Esophagus squamous epithelium (tissue), 5 donors: ENCODE data around the gene NTNG2. TPM values are rescaled to one million over a fixed set of nuclear protein-coding genes. Genes with fewer than 3 reads are reported as not detected.

Experiments
- DNase-seq: peaks from one replicate; lab custom pipeline; 2025; lab: John Stamatoyannopoulos, UW
- H3K27ac ChIP-seq, 4 donors: fragments of 200-600 bp; sonication (generic); one replicate each; pipeline ENCODE4 v1.5.1; 2016 to 2019; ENCODE audit warnings: mild to moderate bottlenecking in 1 of 4
- H3K27me3 ChIP-seq, 4 donors: fragments of 200-600 bp; sonication (generic); 1 replicate in 3 of 4; 2 replicates in 1 of 4; pipeline versions ENCODE4 v1.5.1 to v1.6.0; 2017 to 2021; ENCODE audit warnings: antibody characterized with exemption in 1 of 4
- H3K36me3 ChIP-seq, 3 donors: fragments of 200-600 bp; sonication (generic); one replicate each; pipeline ENCODE4 v1.5.1; 2016 to 2019
- H3K4me1 ChIP-seq, 3 donors: fragments of 200-600 bp; sonication (generic); one replicate each; pipeline ENCODE4 v1.5.1; 2017 to 2019
- H3K4me3 ChIP-seq, 4 donors: fragments of 200-600 bp; sonication (generic); 1 replicate in 3 of 4; 2 replicates in 1 of 4; pipeline ENCODE4 v1.5.1; 2016 to 2019; ENCODE audit warnings: mild to moderate bottlenecking in 2 of 4, moderate library complexity in 1 of 4
- H3K9me3 ChIP-seq, 3 donors: fragments of 200-600 bp; sonication (generic); one replicate each; pipeline ENCODE4 v1.5.1; 2016 to 2019
- CTCF ChIP-seq, 6 experiments: fragments of 450-650 bp in 4 of 6; fragments of 200-600 bp in 2 of 6; sonication (generic) in 2 of 6; IDR thresholded peaks; one replicate each; pipeline ENCODE4 v1.5.1; 2016 to 2019; ENCODE audit warnings: antibody characterized with exemption in 6 of 6, mild to moderate bottlenecking in 4 of 6, moderate library complexity in 4 of 6
- POLR2A ChIP-seq, 4 donors: fragments of 450-650 bp; IDR thresholded peaks; one replicate each; pipeline ENCODE4 v1.6.1; 2017; ENCODE audit warnings: antibody characterized with exemption in 4 of 4, mild to moderate bottlenecking in 4 of 4, moderate library complexity in 3 of 4
- WGBS, 2 donors: methylation state at CpG; one replicate each; pipeline ENCODE4 v1.1.5; 2018; 5-methylcytosine and 5-hydroxymethylcytosine counted together
- intact Hi-C: fragments of 100-400 bp; cut with DNase I; formaldehyde crosslinking; loops from one replicate; pipeline ENCODE4 v1.15.0; 2022
- total RNA-seq, 4 donors: library from RNA; depleted of rRNA; stranded (reverse); fragments of >200 nt; gene quantifications; one replicate each; pipeline ENCODE4 v1.1.0, GENCODE V29; 2016
- donor health status: DM: yes; HTN: yes; CAD: no.

The NTNG2 gene
- total RNA-seq, 4 donors from 2014 or later, result 0.08 to 0.95 (median 0.29) TPM

DNA sequence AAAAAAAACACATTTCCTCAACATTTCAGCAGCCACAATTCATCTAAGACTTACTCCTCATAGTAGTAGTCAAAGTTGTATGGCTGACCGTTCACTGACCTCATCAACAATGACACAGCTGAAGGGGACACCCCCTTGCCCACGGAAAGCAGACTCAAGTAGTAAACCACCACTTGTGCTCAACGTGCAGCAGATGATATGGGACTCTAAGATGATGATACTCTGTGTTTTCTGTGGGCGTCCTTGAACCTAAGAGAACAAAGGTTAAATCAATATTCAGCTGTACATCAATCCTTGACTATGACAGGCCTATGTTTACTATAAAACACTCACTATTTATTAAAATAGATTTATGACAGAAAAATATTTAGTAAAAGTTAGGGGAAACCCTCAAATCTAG, 121.3 kb downstream of the NTNG2 start:
- H3K9me3 ChIP-seq, result no peaks in the 10 kb centered on the region
- WGBS, 2 donors, result 53 to 70% methylated on average over 4 of the region's 4 CpGs
- H3K4me3 ChIP-seq, result no peak overlapping the region
- H3K27me3 ChIP-seq, result no peaks in the 10 kb centered on the region
- no peak overlapping the region for H3K27ac ChIP-seq
- no peaks in the 10 kb centered on the region for H3K4me1 ChIP-seq
- no peak for DNase-seq
- intact Hi-C loops, result no loop called here
- TF ChIP-seq POLR2A (IDR thresholded peaks at IDR 0.05) (no peak), CTCF (IDR thresholded peaks at IDR 0.05) (no peak)
- H3K36me3 ChIP-seq, result peaks cover 14 to 100% (median 51%) of the 10 kb centered on the region in 3 donors

DNA sequence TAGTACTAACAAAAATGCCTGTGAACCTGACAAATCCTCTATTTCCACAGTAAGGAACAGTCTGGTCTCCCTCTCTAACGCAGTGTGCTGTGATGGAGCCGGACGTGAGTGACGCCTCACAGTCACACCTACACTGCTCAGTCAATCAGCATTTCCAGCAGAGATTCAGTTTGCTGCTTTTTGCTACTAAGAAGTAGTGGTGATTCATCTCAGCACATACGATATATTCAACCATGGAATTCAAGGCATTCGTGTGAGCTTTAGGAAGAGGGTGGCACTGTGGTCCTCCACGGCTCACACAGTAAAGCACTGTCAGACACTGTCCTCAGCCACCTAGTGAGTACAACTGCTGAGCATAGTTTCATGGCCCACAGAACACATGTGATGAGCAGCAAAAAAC, 122.0 kb downstream of the NTNG2 start:
- no peak for TF ChIP-seq CTCF (IDR thresholded peaks at IDR 0.05)
- no peak for DNase-seq
- intact Hi-C loops, result no loop called here
- Histone ChIP-seq H3K4me1 (no peaks in the 10 kb centered on the region), H3K27me3 (no peaks in the 10 kb centered on the region), H3K9me3 (no peaks in the 10 kb centered on the region), H3K27ac (no peak overlapping the region), H3K4me3 (no peak overlapping the region), H3K36me3 (peaks cover 14 to 100% (median 50%) of the 10 kb centered on the region in 3 donors)
- 85 to 88% methylated on average over 7 of the region's 7 CpGs for WGBS, 2 donors

GRCh38 chr9:132287256-132287760, 125.5 kb downstream of the NTNG2 start:
- no peaks in the 10 kb centered on the region for H3K9me3 ChIP-seq
- DNase-seq, result no peak
- H3K27me3 ChIP-seq, result no peaks in the 10 kb centered on the region
- H3K36me3 ChIP-seq, result peaks cover 14 to 99% (median 33%) of the 10 kb centered on the region in 3 donors
- TF ChIP-seq CTCF (IDR thresholded peaks at IDR 0.05) (no peak), POLR2A (IDR thresholded peaks at IDR 0.05) (no peak)
- no peak overlapping the region for H3K4me3 ChIP-seq
- no peaks in the 10 kb centered on the region for H3K4me1 ChIP-seq
- H3K27ac ChIP-seq, result no peak overlapping the region
- 62 to 65% methylated on average over 3 of the region's 3 CpGs for WGBS, 2 donors
- intact Hi-C loops, result no loop called here

DNA sequence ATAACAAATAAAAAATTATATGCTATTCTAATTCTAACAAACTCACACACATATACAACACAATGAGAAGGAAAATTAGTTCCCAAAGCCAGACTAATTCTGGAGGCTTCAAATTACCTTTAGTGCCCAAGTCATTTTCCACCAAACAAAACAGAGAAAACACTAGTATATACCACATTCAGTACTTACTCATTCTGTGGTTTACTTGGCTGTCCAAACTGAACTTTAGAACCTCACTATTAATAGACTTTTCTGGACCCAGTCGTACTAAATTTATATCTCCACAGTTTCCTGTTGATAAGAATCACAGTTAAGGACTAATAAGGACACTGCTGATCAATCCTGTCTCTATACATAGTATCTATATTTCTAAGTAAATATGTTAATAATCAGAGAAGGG, 126.5 kb downstream of the NTNG2 start:
- whole genome bisulfite sequencing, 2 donors, result 42 to 43% methylated on average over 1 of the region's 1 CpG
- H3K36me3 ChIP-seq, result peaks cover 14 to 99% (median 25%) of the 10 kb centered on the region in 3 donors

DNA sequence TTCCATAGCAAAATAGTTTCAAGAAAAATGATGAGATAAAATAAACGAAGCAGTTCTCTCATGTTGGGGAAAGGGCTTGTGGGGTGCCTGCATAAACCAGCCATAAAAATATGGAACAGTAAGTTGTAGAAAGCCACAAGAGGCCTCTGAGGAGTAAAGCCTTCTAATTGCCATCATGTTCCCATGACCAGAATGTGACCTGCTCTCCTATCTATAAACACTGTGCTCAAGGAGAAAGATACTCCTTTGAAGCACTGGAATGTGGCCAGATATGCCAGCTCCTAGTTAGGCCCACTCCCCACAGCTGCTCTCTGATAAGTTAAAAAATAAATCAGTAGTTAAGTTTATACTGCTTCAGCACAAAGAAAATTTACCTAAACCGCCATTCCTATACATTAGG, 127.1 kb downstream of the NTNG2 start:
- WGBS, 2 donors, result 64 to 69% methylated on average over 2 of the region's 2 CpGs
- Histone ChIP-seq H3K27me3 (no peaks in the 10 kb centered on the region), H3K9me3 (no peaks in the 10 kb centered on the region), H3K4me3 (no peak overlapping the region), H3K36me3 (peaks cover 11 to 99% (median 21%) of the 10 kb centered on the region in 3 donors), H3K27ac (no peak overlapping the region), H3K4me1 (no peaks in the 10 kb centered on the region)
- intact Hi-C loops, result no loop called here
- TF ChIP-seq POLR2A (IDR thresholded peaks at IDR 0.05), result no peak
- TF ChIP-seq CTCF (IDR thresholded peaks at IDR 0.05), result no peak
- no peak for DNase-seq

More for the DNA sequence above, 126.5 kb downstream of the NTNG2 start:
- no peaks in the 10 kb centered on the region for H3K9me3 ChIP-seq
- no peak for TF ChIP-seq POLR2A (IDR thresholded peaks at IDR 0.05)
- TF ChIP-seq CTCF (IDR thresholded peaks at IDR 0.05), result no peak
- H3K27ac ChIP-seq, result no peak overlapping the region
- H3K27me3 ChIP-seq, result no peaks in the 10 kb centered on the region
- no peak for DNase-seq
- H3K4me3 ChIP-seq, result no peak overlapping the region
- intact Hi-C loops, result no loop called here
- H3K4me1 ChIP-seq, result no peaks in the 10 kb centered on the region
